Caco-2 (cell line): ENCODE results near the gene MYBBP1A. TPM values are rescaled to one million over a fixed set of nuclear protein-coding genes. Genes with fewer than 3 reads are reported as not detected.

Experiments used
- BruUV-seq: library from RNA; stranded (reverse); fragments of 400-500 nt; replicated peaks from 2 replicates; lab custom pipeline; 2021; lab: Mats Ljungman, UMichigan
- CTCF ChIA-PET: fragments of 300-600 bp; sonication (Branson Sonifier 250); formaldehyde crosslinking; loops from one replicate; lab custom pipeline; 2022; ENCODE audit warnings: antibody characterized with exemption; lab: Charles Lee
- POLR2A ChIA-PET: fragments of 300-600 bp; sonication (Branson Sonifier 250); formaldehyde crosslinking; loops from one replicate; lab custom pipeline; 2022; ENCODE audit warnings: antibody characterized with exemption; lab: Charles Lee
- DNase-seq, 2 experiments: peaks; one replicate each; pipeline versions ENCODE4 v3.0.0 to v3.0.0-alpha.2; 2020 to 2022
- H3K27me3 ChIP-seq: replicated peaks from 2 replicates; pipeline ENCODE4 v1.6.0; 2011; ENCODE audit warnings: low read length; ENCODE audit not compliant: control insufficient read depth, insufficient read depth
- H3K36me3 ChIP-seq: 2 replicates; pipeline ENCODE4 v1.5.1; 2011; ENCODE audit warnings: low read length; ENCODE audit not compliant: control insufficient read depth, insufficient read depth
- H3K4me1 ChIP-seq: fragments of 250-450 bp; sonication (Bioruptor Pico); 2 replicates; pipeline ENCODE4 v1.5.1; 2020; ENCODE audit warnings: mild to moderate bottlenecking
- H3K4me3 ChIP-seq: 2 replicates; pipeline ENCODE4 v1.5.1; 2011; ENCODE audit warnings: low read depth, mild to moderate bottlenecking, control low read depth, low read length
- H3K9me3 ChIP-seq: fragments of 250-450 bp; sonication (Bioruptor Pico); 2 replicates; pipeline ENCODE4 v1.5.1; 2020; ENCODE audit warnings: mild to moderate bottlenecking, moderate library complexity
- H3K27ac Mint-ChIP-seq: one replicate; pipeline ENCODE4 v1.8.0; 2022; ENCODE audit warnings: mixed read lengths; ENCODE audit not compliant: unreplicated experiment
- H3K27me3 Mint-ChIP-seq: one replicate; pipeline ENCODE4 v1.8.0; 2022; ENCODE audit warnings: mixed read lengths; ENCODE audit not compliant: insufficient read depth, unreplicated experiment
- H3K36me3 Mint-ChIP-seq: one replicate; pipeline ENCODE4 v1.8.0; 2022; ENCODE audit warnings: mild to moderate bottlenecking, mixed read lengths; ENCODE audit not compliant: insufficient read depth, unreplicated experiment
- H3K4me1 Mint-ChIP-seq: one replicate; pipeline ENCODE4 v1.8.0; 2022; ENCODE audit warnings: low read depth, mixed read lengths; ENCODE audit not compliant: unreplicated experiment
- H3K4me3 Mint-ChIP-seq: one replicate; pipeline ENCODE4 v1.8.0; 2022; ENCODE audit warnings: mild to moderate bottlenecking, moderate library complexity, mixed read lengths; ENCODE audit not compliant: unreplicated experiment
- H3K9me3 Mint-ChIP-seq: one replicate; pipeline ENCODE4 v1.8.0; 2022; ENCODE audit warnings: mixed read lengths; ENCODE audit not compliant: unreplicated experiment
- intact Hi-C: fragments of 100-400 bp; cut with micrococcal nuclease; formaldehyde crosslinking; loops from one replicate; pipeline ENCODE4 v1.10.0; 2022; ENCODE audit not compliant: unreplicated experiment
- total RNA-seq: library from RNA; stranded (reverse); gene quantifications from 2 replicates; pipeline ENCODE4 v1.2.3, GENCODE V29; 2022
- TF ChIP-seq, protein P1 (sequence below), 2 experiments: fragments of 200-600 bp in 1 of 2; IDR thresholded peaks; 1 replicate in 1 of 2; 2 replicates in 1 of 2; pipeline versions ENCODE4 v1.5.1 to v1.8.0; 2011 to 2022; ENCODE audit warnings: antibody characterized with exemption in 1 of 2, control low read depth in 1 of 2, inconsistent platforms in 1 of 2, low read depth in 1 of 2, low read length in 1 of 2, mild to moderate bottlenecking in 1 of 2, moderate library complexity in 1 of 2; ENCODE audit not compliant: insufficient read depth in 1 of 2, severe bottlenecking in 1 of 2, unreplicated experiment in 1 of 2

Gene MYBBP1A
- total RNA-seq, 1 experiment from 2014 or later: 44.5 TPM

DNA sequence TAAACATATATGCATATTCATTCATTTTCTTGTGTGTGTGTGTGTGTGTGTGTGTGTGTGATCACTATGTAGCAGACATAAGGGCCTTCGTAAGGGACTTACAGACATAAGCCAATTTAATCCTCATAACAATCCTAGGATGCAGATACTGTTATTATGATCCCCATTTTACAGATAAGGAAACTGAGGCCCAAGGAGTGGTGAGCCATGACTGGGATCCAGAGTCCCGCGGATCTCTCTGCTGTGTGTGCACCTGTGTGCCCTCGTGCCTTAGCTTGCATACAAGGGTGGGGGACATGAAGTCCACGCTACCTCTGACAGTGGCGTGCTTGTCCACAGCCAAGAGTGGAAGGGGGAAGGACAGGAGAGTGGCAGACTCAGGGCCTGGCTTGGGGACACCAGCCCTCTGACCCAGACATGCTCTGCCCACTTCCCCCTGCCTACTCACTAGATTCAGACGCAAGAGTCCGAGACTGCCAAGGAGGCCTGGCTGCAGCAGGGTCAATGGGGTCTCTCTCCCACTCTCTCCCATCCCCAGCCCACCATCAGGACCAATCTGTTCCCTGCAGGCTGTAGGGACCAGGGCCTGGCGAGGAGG, 19.4 kb upstream of the MYBBP1A start:
- intact Hi-C loops: no loop called here
- Mint-ChIP-seq H3K27me3 (no peaks in the 10 kb centered on the region), H3K4me1 (no peaks in the 10 kb centered on the region), H3K36me3 (no peaks in the 10 kb centered on the region), H3K9me3 (no peaks in the 10 kb centered on the region), H3K4me3 (no peak overlapping the region), H3K27ac (no peak overlapping the region)
- Histone ChIP-seq H3K9me3 (no peaks in the 10 kb centered on the region), H3K27me3 (no peaks in the 10 kb centered on the region), H3K4me1 (peaks cover 8% of the 10 kb centered on the region), H3K36me3 (no peaks in the 10 kb centered on the region), H3K4me3 (no peak overlapping the region)
- TF ChIP-seq, protein P1, sequence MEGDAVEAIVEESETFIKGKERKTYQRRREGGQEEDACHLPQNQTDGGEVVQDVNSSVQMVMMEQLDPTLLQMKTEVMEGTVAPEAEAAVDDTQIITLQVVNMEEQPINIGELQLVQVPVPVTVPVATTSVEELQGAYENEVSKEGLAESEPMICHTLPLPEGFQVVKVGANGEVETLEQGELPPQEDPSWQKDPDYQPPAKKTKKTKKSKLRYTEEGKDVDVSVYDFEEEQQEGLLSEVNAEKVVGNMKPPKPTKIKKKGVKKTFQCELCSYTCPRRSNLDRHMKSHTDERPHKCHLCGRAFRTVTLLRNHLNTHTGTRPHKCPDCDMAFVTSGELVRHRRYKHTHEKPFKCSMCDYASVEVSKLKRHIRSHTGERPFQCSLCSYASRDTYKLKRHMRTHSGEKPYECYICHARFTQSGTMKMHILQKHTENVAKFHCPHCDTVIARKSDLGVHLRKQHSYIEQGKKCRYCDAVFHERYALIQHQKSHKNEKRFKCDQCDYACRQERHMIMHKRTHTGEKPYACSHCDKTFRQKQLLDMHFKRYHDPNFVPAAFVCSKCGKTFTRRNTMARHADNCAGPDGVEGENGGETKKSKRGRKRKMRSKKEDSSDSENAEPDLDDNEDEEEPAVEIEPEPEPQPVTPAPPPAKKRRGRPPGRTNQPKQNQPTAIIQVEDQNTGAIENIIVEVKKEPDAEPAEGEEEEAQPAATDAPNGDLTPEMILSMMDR (IDR thresholded peaks at IDR 0.05; ENCODE audit: insufficient read depth in 1 of 2, low read depth in 1 of 2, low read length in 1 of 2, severe bottlenecking in 1 of 2, unreplicated experiment in 1 of 2): no peak
- no TSS peak for BruUV-seq
- POLR2A ChIA-PET: interaction anchor here (1.0 kb wide), 1 partner anchor 9 kb away, joined by 3 read pairs; the partner anchor contains the start of gene SMTNL2
- DNase-seq: no peak
- CTCF ChIA-PET: no interaction called here

DNA sequence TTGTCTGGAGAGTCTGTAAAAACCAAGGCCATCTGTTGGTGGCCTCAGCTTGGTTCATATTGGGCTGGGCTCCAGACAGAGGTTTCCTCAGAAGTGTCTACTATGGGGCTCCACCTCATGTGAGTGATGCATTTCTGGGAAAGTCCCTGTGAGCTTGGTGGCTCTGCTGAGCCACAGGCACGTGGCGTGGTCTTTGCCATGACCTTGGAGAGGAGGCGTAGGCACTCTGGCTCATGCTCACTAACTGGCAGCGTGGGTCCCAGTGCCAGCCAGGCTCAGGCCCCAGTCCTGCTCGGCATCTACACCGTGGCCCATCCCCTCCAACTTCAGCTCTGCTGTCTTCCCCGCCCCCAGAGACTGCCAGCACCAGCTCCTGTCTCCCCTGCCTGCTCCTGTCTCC, 18.5 kb upstream of the MYBBP1A start:
- TF ChIP-seq, protein P1 (IDR thresholded peaks at IDR 0.05; ENCODE audit: insufficient read depth in 1 of 2, low read depth in 1 of 2, low read length in 1 of 2, severe bottlenecking in 1 of 2, unreplicated experiment in 1 of 2): no peak
- Mint-ChIP-seq H3K27me3 (no peaks in the 10 kb centered on the region), H3K4me1 (no peaks in the 10 kb centered on the region), H3K4me3 (no peak overlapping the region), H3K36me3 (no peaks in the 10 kb centered on the region), H3K27ac (no peak overlapping the region), H3K9me3 (no peaks in the 10 kb centered on the region)
- DNase-seq: no peak
- Histone ChIP-seq H3K36me3 (no peaks in the 10 kb centered on the region), H3K9me3 (no peaks in the 10 kb centered on the region), H3K4me3 (no peak overlapping the region), H3K4me1 (peaks cover 8% of the 10 kb centered on the region), H3K27me3 (no peaks in the 10 kb centered on the region)
- POLR2A ChIA-PET: interaction anchor here (1.0 kb wide), 1 partner anchor 10 kb away, joined by 3 read pairs; the partner anchor contains the start of gene SMTNL2
- intact Hi-C loops: no loop called here
- no TSS peak for BruUV-seq
- CTCF ChIA-PET: no interaction called here

DNA sequence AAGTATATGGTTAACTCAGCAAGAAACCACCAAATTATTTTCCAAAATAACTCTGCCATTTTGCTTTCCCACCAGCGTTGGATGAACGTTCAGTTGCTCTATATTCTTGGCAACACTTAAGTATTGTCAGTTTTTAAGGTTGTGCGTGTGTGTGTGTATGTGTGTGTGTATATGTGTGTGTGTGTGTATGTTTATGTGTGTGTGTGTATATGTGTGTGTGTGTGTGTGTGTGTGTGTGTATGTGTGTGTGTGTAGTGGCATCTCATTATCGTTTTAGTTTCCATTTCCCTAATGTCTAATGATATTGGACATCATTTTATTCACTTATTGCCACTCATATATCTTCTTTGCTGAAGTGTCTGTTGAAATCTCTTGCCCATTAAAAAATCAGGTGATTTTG, 17.9 kb upstream of the MYBBP1A start:
- Histone ChIP-seq H3K36me3 (no peaks in the 10 kb centered on the region), H3K4me1 (peaks cover 8% of the 10 kb centered on the region), H3K27me3 (no peaks in the 10 kb centered on the region), H3K9me3 (no peaks in the 10 kb centered on the region), H3K4me3 (no peak overlapping the region)
- ChIA-PET CTCF (no interaction called here), POLR2A (no interaction called here)
- Mint-ChIP-seq H3K36me3 (no peaks in the 10 kb centered on the region), H3K4me3 (no peak overlapping the region), H3K4me1 (no peaks in the 10 kb centered on the region), H3K27me3 (no peaks in the 10 kb centered on the region), H3K27ac (no peak overlapping the region), H3K9me3 (no peaks in the 10 kb centered on the region)
- no TSS peak for BruUV-seq
- intact Hi-C loops: no loop called here
- no peak for DNase-seq
- TF ChIP-seq, protein P1 (IDR thresholded peaks at IDR 0.05; ENCODE audit: insufficient read depth in 1 of 2, low read depth in 1 of 2, low read length in 1 of 2, severe bottlenecking in 1 of 2, unreplicated experiment in 1 of 2): no peak
